SK-N-SH (cell line): ENCODE results near the gene AZU1. TPM values are rescaled to one million over a fixed set of nuclear protein-coding genes. Genes with fewer than 3 reads are reported as not detected.

Source experiments
- CTCF ChIA-PET: fragments of 300-600, 350-600 bp; formaldehyde crosslinking; extraction: SDS; loops from one replicate; lab custom pipeline; 2021; lab: Yijun Ruan, JAX
- POLR2A ChIA-PET: fragments of 350-600 bp; sonication (Branson Sonifier 250); formaldehyde crosslinking; extraction: SDS; loops from one replicate; lab custom pipeline; 2020; ENCODE audit warnings: antibody characterized with exemption, inconsistent platforms; lab: Yijun Ruan, JAX
- DNase-seq: peaks from one replicate; pipeline ENCODE4 v3.0.0; 2012
- H2AFZ ChIP-seq: fragments of 200-600 bp; sonication (generic); 2 replicates; pipeline ENCODE4 v1.8.1; 2016; ENCODE audit warnings: antibody characterized with exemption, mild to moderate bottlenecking, low read depth
- H3F3A ChIP-seq: fragments of 200-600 bp; sonication (generic); replicated peaks from 2 replicates; pipeline ENCODE3; 2016; ENCODE audit warnings: antibody characterized with exemption, mild to moderate bottlenecking; ENCODE audit not compliant: insufficient read depth
- H3K27ac ChIP-seq, 2 experiments: fragments of 200-500 bp in 1 of 2; fragments of 200-600 bp in 1 of 2; sonication (Bioruptor generic) in 1 of 2; sonication (generic), shearing (Covaris generic) in 1 of 2; 2 replicates each; pipeline versions ENCODE4 v1.5.1 to v1.6.1; 2014 to 2016; ENCODE audit warnings: low read depth in 2 of 2, inconsistent platforms in 1 of 2, low read length in 1 of 2, mild to moderate bottlenecking in 1 of 2, mixed read lengths in 1 of 2
- H3K27me3 ChIP-seq: fragments of 200-600 bp; sonication (generic), shearing (Covaris generic); 2 replicates; pipeline ENCODE4 v1.6.1; 2016; ENCODE audit warnings: mixed run types; ENCODE audit not compliant: insufficient read depth
- H3K36me3 ChIP-seq, 2 experiments: fragments of 200-500 bp in 1 of 2; fragments of 200-600 bp in 1 of 2; sonication (Bioruptor generic) in 1 of 2; sonication (generic) in 1 of 2; replicated peaks in 1 of 2; 2 replicates each; pipeline versions ENCODE3 to v1.5.1; 2014 to 2016; ENCODE audit warnings: low read length in 1 of 2, mild to moderate bottlenecking in 1 of 2; ENCODE audit not compliant: insufficient read depth in 2 of 2, control insufficient read depth in 1 of 2
- H3K4me1 ChIP-seq, 2 experiments: fragments of 200-500 bp in 1 of 2; fragments of 200-600 bp in 1 of 2; sonication (Bioruptor generic) in 1 of 2; sonication (generic), shearing (Covaris generic) in 1 of 2; 2 replicates each; pipeline versions ENCODE4 v1.5.1 to v1.6.1; 2014 to 2016; ENCODE audit warnings: low read depth in 1 of 2, low read length in 1 of 2, mixed run types in 1 of 2; ENCODE audit not compliant: insufficient read depth in 2 of 2, control insufficient read depth in 1 of 2
- H3K4me2 ChIP-seq: fragments of 200-600 bp; sonication (generic), shearing (Covaris generic); 2 replicates; pipeline ENCODE4 v1.6.1; 2017; ENCODE audit warnings: mixed run types
- H3K4me3 ChIP-seq, 2 experiments: fragments of 200-500 bp in 1 of 2; fragments of 200-600 bp in 1 of 2; sonication (Bioruptor generic) in 1 of 2; sonication (generic), shearing (Covaris generic) in 1 of 2; 2 replicates each; pipeline versions ENCODE4 v1.5.1 to v1.8.1; 2014 to 2016; ENCODE audit warnings: low read depth in 2 of 2, inconsistent platforms in 1 of 2, low read length in 1 of 2, mild to moderate bottlenecking in 1 of 2, mixed read lengths in 1 of 2, moderate library complexity in 1 of 2
- H3K79me2 ChIP-seq: fragments of 200-600 bp; sonication (generic); 2 replicates; pipeline ENCODE4 v1.8.1; 2017; ENCODE audit warnings: mild to moderate bottlenecking; ENCODE audit not compliant: insufficient read depth
- H3K9ac ChIP-seq: fragments of 200-600 bp; sonication (generic); 2 replicates; pipeline ENCODE4 v1.6.1; 2017; ENCODE audit warnings: mixed run types
- H3K9me2 ChIP-seq: fragments of 200-600 bp; sonication (generic); 2 replicates; pipeline ENCODE4 v1.6.1; 2017; ENCODE audit warnings: mixed run types
- H3K9me3 ChIP-seq: fragments of 200-600 bp; sonication (generic); 2 replicates; pipeline ENCODE4 v1.6.1; 2017; ENCODE audit warnings: mixed run types, mild to moderate bottlenecking, moderate library complexity
- H4K20me1 ChIP-seq: fragments of 200-600 bp; sonication (generic); 2 replicates; pipeline ENCODE4 v1.6.1; 2017; ENCODE audit warnings: mild to moderate bottlenecking, mixed run types; ENCODE audit not compliant: insufficient read depth
- ELF1 ChIP-seq: IDR thresholded peaks from 2 replicates; pipeline ENCODE4 v1.4.0; 2012
- FOXM1 ChIP-seq: IDR thresholded peaks from 2 replicates; pipeline ENCODE4 v1.4.0; 2012; ENCODE audit warnings: low read depth, mild to moderate bottlenecking
- GATA2 ChIP-seq: sonication (generic); formaldehyde crosslinking; IDR thresholded peaks from 2 replicates; pipeline ENCODE4 v1.5.0; 2020; ENCODE audit warnings: mild to moderate bottlenecking, missing genetic modification reagents
- JUND ChIP-seq: IDR thresholded peaks from 2 replicates; pipeline ENCODE4 v1.4.0; 2012
- MXI1 ChIP-seq: IDR thresholded peaks from 2 replicates; pipeline ENCODE4 v1.6.1; 2012; ENCODE audit warnings: mild to moderate bottlenecking, low read depth, low read length, improper control_type of control experiment
- NRF1 ChIP-seq: IDR thresholded peaks from 2 replicates; pipeline ENCODE4 v1.6.1; 2012; ENCODE audit warnings: low read depth, mild to moderate bottlenecking, low read length
- POLR2AphosphoS5 ChIP-seq: IDR thresholded peaks from 2 replicates; pipeline ENCODE4 v1.6.1; 2012; ENCODE audit warnings: low read depth, low read length
- RAD21 ChIP-seq: IDR thresholded peaks from 2 replicates; pipeline ENCODE4 v1.6.1; 2012; ENCODE audit warnings: mild to moderate bottlenecking, low read length
- WGBS: methylation state at CpG from one replicate; pipeline ENCODE4 v1.1.6; 2017; ENCODE audit warnings: low lambda C conversion rate; 5-methylcytosine and 5-hydroxymethylcytosine counted together
- polyA plus RNA-seq, 3 experiments: library from polyadenylated mRNA; depleted of rRNA; stranded (reverse); fragments of >200 nt; gene quantifications; 2 replicates each; pipeline ENCODE4 v1.2.3, GENCODE V29; 2012
- TF ChIP-seq, protein P1 (sequence below): fragments of 150-350 bp; IDR thresholded peaks from 2 replicates; pipeline ENCODE4 v1.6.1; 2016; ENCODE audit warnings: mild to moderate bottlenecking, low read depth, low read length
- TF ChIP-seq, protein P2 (sequence below): IDR thresholded peaks from 2 replicates; pipeline ENCODE4 v1.6.1; 2012; ENCODE audit warnings: mild to moderate bottlenecking, low read depth, low read length, moderate library complexity
- TF ChIP-seq, protein P3 (sequence below): fragments of 150-350 bp; IDR thresholded peaks from 2 replicates; pipeline ENCODE4 v1.6.1; 2017; ENCODE audit warnings: antibody characterized with exemption, low read length, low read depth, borderline replicate concordance
- TF ChIP-seq, protein P4 (sequence below): IDR thresholded peaks from 2 replicates; pipeline ENCODE4; 2012

The AZU1 gene
- polyA plus RNA-seq, 1 of the 3 experiments (the other 2 are of a cell fraction), result 0.15 TPM

DNA sequence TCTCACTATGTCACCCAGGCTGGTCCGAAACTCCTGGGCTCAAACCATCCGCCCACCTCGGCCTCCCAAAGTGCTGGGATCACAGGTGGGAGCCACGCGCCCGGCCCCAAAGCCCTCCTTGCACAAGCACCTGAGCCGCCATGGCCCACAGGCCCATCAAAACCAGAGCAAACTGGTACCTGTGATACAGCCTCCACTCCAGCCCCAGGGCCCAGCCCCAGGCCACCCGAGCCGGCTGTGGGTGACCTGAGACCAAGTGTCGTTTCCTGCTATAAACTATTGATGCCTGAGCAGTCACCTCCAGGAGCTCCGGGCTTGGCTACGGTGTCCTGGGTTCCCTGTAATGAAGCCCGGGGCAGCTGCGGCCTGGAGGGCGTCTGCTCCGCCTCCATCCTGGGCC lies 40.1 kb upstream of the AZU1 start:
- no peaks in the 10 kb centered on the region for H3K9me2 ChIP-seq
- H3K9ac ChIP-seq, result no peak overlapping the region
- H3K4me2 ChIP-seq, result no peak overlapping the region
- no peak overlapping the region for H2AFZ ChIP-seq
- TF ChIP-seq GATA2 (CRISPR knock-in tag), result no peak
- no peak for TF ChIP-seq MXI1
- TF ChIP-seq NRF1, result no peak
- H3K4me3 ChIP-seq, result no peak overlapping the region
- H3K27ac ChIP-seq, result no peak overlapping the region
- POLR2A ChIA-PET, result no interaction called here
- H3F3A ChIP-seq, result no peaks in the 10 kb centered on the region
- no peak for DNase-seq
- CTCF ChIA-PET, result interaction anchor here (1.3 kb wide), 1 partner anchor 17 kb away, joined by 4 read pairs; no protein-coding TSS in a partner anchor
- H3K79me2 ChIP-seq, result no peaks in the 10 kb centered on the region
- H3K4me1 ChIP-seq, result peaks cover 4 to 15% of the 10 kb centered on the region in 2 experiments; a peak in 1 of 4 replicates
- 90% methylated on average over 12 of the region's 16 CpGs for WGBS
- H3K36me3 ChIP-seq, result no peaks in the 10 kb centered on the region
- no peaks in the 10 kb centered on the region for H3K9me3 ChIP-seq
- H4K20me1 ChIP-seq, result no peaks in the 10 kb centered on the region
- H3K27me3 ChIP-seq, result no peaks in the 10 kb centered on the region

DNA sequence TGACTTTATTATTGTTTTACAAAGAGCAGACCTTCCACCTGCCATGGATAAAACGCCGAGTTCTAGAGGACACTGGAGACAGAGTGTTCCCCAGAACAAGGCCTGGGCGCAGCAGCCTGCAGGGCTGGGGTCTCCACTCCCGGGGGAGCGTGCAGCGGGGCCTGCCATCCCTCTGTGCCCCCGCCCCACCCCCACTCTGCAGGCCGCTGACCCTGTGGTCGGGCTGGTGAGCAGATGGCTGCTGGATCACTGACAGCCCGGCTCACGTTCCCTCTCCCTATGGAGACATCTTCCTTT lies 39.0 kb upstream of the AZU1 start:
- no peak for TF ChIP-seq ELF1
- TF ChIP-seq NRF1, result no peak
- no peak for TF ChIP-seq JUND
- TF ChIP-seq POLR2AphosphoS5, result no peak
- TF ChIP-seq, protein P1, sequence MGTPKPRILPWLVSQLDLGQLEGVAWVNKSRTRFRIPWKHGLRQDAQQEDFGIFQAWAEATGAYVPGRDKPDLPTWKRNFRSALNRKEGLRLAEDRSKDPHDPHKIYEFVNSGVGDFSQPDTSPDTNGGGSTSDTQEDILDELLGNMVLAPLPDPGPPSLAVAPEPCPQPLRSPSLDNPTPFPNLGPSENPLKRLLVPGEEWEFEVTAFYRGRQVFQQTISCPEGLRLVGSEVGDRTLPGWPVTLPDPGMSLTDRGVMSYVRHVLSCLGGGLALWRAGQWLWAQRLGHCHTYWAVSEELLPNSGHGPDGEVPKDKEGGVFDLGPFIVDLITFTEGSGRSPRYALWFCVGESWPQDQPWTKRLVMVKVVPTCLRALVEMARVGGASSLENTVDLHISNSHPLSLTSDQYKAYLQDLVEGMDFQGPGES, result no peak
- TF ChIP-seq, protein P2, sequence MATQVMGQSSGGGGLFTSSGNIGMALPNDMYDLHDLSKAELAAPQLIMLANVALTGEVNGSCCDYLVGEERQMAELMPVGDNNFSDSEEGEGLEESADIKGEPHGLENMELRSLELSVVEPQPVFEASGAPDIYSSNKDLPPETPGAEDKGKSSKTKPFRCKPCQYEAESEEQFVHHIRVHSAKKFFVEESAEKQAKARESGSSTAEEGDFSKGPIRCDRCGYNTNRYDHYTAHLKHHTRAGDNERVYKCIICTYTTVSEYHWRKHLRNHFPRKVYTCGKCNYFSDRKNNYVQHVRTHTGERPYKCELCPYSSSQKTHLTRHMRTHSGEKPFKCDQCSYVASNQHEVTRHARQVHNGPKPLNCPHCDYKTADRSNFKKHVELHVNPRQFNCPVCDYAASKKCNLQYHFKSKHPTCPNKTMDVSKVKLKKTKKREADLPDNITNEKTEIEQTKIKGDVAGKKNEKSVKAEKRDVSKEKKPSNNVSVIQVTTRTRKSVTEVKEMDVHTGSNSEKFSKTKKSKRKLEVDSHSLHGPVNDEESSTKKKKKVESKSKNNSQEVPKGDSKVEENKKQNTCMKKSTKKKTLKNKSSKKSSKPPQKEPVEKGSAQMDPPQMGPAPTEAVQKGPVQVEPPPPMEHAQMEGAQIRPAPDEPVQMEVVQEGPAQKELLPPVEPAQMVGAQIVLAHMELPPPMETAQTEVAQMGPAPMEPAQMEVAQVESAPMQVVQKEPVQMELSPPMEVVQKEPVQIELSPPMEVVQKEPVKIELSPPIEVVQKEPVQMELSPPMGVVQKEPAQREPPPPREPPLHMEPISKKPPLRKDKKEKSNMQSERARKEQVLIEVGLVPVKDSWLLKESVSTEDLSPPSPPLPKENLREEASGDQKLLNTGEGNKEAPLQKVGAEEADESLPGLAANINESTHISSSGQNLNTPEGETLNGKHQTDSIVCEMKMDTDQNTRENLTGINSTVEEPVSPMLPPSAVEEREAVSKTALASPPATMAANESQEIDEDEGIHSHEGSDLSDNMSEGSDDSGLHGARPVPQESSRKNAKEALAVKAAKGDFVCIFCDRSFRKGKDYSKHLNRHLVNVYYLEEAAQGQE, result no peak
- no peak for TF ChIP-seq FOXM1
- no peak for TF ChIP-seq RAD21
- TF ChIP-seq, protein P3, sequence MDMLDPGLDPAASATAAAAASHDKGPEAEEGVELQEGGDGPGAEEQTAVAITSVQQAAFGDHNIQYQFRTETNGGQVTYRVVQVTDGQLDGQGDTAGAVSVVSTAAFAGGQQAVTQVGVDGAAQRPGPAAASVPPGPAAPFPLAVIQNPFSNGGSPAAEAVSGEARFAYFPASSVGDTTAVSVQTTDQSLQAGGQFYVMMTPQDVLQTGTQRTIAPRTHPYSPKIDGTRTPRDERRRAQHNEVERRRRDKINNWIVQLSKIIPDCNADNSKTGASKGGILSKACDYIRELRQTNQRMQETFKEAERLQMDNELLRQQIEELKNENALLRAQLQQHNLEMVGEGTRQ, result no peak
- TF ChIP-seq, protein P4, sequence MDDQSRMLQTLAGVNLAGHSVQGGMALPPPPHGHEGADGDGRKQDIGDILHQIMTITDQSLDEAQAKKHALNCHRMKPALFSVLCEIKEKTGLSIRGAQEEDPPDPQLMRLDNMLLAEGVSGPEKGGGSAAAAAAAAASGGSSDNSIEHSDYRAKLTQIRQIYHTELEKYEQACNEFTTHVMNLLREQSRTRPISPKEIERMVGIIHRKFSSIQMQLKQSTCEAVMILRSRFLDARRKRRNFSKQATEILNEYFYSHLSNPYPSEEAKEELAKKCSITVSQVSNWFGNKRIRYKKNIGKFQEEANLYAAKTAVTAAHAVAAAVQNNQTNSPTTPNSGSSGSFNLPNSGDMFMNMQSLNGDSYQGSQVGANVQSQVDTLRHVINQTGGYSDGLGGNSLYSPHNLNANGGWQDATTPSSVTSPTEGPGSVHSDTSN, result no peak
- no peak overlapping the region for H3K9ac ChIP-seq
- ChIA-PET POLR2A (no interaction called here), CTCF (interaction anchor here (0.6 to 1.3 kb wide), 2 partner anchors 18 to 101 kb away, joined by 3 to 4 read pairs; no protein-coding TSS in a partner anchor)
- peak; percentile 64 for DNase-seq
- peaks cover 0 to 15% of the 10 kb centered on the region in 2 experiments; a peak in 1 of 4 replicates for H3K4me1 ChIP-seq
- H3K4me2 ChIP-seq, result no peak overlapping the region
- no peaks in the 10 kb centered on the region for H3K9me3 ChIP-seq
- H3K36me3 ChIP-seq, result no peaks in the 10 kb centered on the region
- H4K20me1 ChIP-seq, result no peaks in the 10 kb centered on the region
- WGBS, result no CpG with 5 or more reads among the region's 11 CpGs
- no peak overlapping the region for H2AFZ ChIP-seq
- H3F3A ChIP-seq, result no peaks in the 10 kb centered on the region
- H3K79me2 ChIP-seq, result no peaks in the 10 kb centered on the region
- peak overlapping the region in 1 of 2 experiments; percentile 43; a peak in 1 of 4 replicates for H3K27ac ChIP-seq
- H3K4me3 ChIP-seq, result no peak overlapping the region
- H3K9me2 ChIP-seq, result no peaks in the 10 kb centered on the region
- H3K27me3 ChIP-seq, result no peaks in the 10 kb centered on the region
